K562 (cell line): ENCODE data around the gene AKT2. TPM values are rescaled to one million over a fixed set of nuclear protein-coding genes. Genes with fewer than 3 reads are reported as not detected.

Experiments used
- ATAC-seq: fragments of 200-7000 bp; cut with Tn5 transposase; 3 replicates; pipeline ENCODE4 v1.9.1; 2020; ENCODE audit warnings: moderate library complexity
- BruUV-seq: library from RNA; stranded (reverse); fragments of 400-500 nt; replicated peaks from 2 replicates; lab custom pipeline; 2021; lab: Mats Ljungman, UMichigan
- CTCF ChIA-PET: fragments of 300-600 bp; formaldehyde crosslinking; extraction: SDS; loops from one replicate; lab custom pipeline; 2021; ENCODE audit warnings: low intra/inter-chr PET ratio; lab: Yijun Ruan, JAX
- POLR2A ChIA-PET: fragments of 300-600, 350-650 bp; sonication (Branson Sonifier 250); formaldehyde crosslinking; extraction: SDS; loops from one replicate; lab custom pipeline; 2021; ENCODE audit warnings: antibody characterized with exemption, inconsistent platforms; lab: Yijun Ruan, JAX
- DNase-seq, 4 experiments: peaks; one replicate each; pipeline versions ENCODE4 v3.0.0 to v3.0.0-alpha.2; 2011 to 2018; ENCODE audit warnings: low spot score in 3 of 4, mixed read lengths in 3 of 4; ENCODE audit errors: extremely low read depth in 1 of 4
- FAIRE-seq: peaks from 2 replicates; lab custom pipeline; 2011; peaks lifted over from hg19 to GRCh38; lab: Jason Lieb, UNC
- H2AFZ ChIP-seq: 2 replicates; pipeline ENCODE4 v1.6.0; 2011; ENCODE audit warnings: low read depth, low read length, control low read depth, inconsistent platforms
- H3K27ac ChIP-seq: fragments of 200-600 bp; 3 replicates; pipeline ENCODE4 v1.8.0; 2011; ENCODE audit warnings: low read depth, mild to moderate bottlenecking, control low read depth, inconsistent platforms, low read length, moderate library complexity, mixed read lengths; ENCODE audit errors: extremely low read depth
- H3K27me3 ChIP-seq, 2 experiments: fragments of 300-600 bp in 1 of 2; 2 replicates in 1 of 2; 3 replicates in 1 of 2; pipeline versions ENCODE4 v1.6.0 to v1.8.0; 2011; ENCODE audit warnings: inconsistent platforms in 2 of 2, low read length in 2 of 2, mild to moderate bottlenecking in 1 of 2, mixed read lengths in 1 of 2, moderate library complexity in 1 of 2; ENCODE audit not compliant: control insufficient read depth in 2 of 2, insufficient read depth in 2 of 2
- H3K36me3 ChIP-seq: fragments of 300-600 bp; 3 replicates; pipeline ENCODE4 v1.8.0; 2011; ENCODE audit warnings: mild to moderate bottlenecking, low read length, inconsistent platforms; ENCODE audit not compliant: control insufficient read depth, insufficient read depth
- H3K4me1 ChIP-seq, 2 experiments: fragments of 200-600 bp in 1 of 2; replicated peaks in 1 of 2; 2 replicates in 1 of 2; 3 replicates in 1 of 2; pipeline versions ENCODE4 v1.5.1 to v1.8.0; 2011; ENCODE audit warnings: inconsistent platforms in 2 of 2, low read length in 2 of 2, mild to moderate bottlenecking in 1 of 2, mixed read lengths in 1 of 2, moderate library complexity in 1 of 2; ENCODE audit not compliant: control insufficient read depth in 2 of 2, insufficient read depth in 2 of 2
- H3K4me2 ChIP-seq: 2 replicates; pipeline ENCODE4 v1.6.1; 2011; ENCODE audit warnings: low read length, control low read depth, inconsistent platforms, mixed read lengths; ENCODE audit not compliant: insufficient read depth
- H3K4me3 ChIP-seq: fragments of 200-600 bp; sonication (generic), shearing (Covaris generic); 2 replicates; pipeline ENCODE4 v1.5.1; 2016; ENCODE audit warnings: control low read depth, inconsistent platforms
- H3K79me2 ChIP-seq: fragments of 200-600 bp; 3 replicates; pipeline ENCODE4 v1.8.0; 2011; ENCODE audit warnings: low read length, inconsistent platforms; ENCODE audit not compliant: control insufficient read depth, insufficient read depth
- H3K9ac ChIP-seq, 2 experiments: 2 replicates each; pipeline versions ENCODE4 v1.6.0 to v1.6.1; 2011; ENCODE audit warnings: low read depth in 2 of 2, low read length in 2 of 2, control low read depth in 1 of 2, inconsistent platforms in 1 of 2, mild to moderate bottlenecking in 1 of 2, mixed read lengths in 1 of 2; ENCODE audit not compliant: insufficient read depth in 1 of 2
- H3K9me1 ChIP-seq: one replicate; pipeline ENCODE4 v1.6.0; 2011; ENCODE audit warnings: inconsistent platforms, mild to moderate bottlenecking, low read length, moderate library complexity; ENCODE audit not compliant: control insufficient read depth, insufficient read depth
- H3K9me3 ChIP-seq: replicated peaks from 2 replicates; pipeline ENCODE4 v1.5.1; 2011; ENCODE audit warnings: low read depth, low read length, inconsistent platforms; ENCODE audit not compliant: control insufficient read depth, insufficient read depth
- H4K20me1 ChIP-seq: replicated peaks from 2 replicates; pipeline ENCODE4 v1.6.1; 2011; ENCODE audit warnings: low read length, inconsistent platforms, mixed read lengths; ENCODE audit not compliant: control insufficient read depth, insufficient read depth
- FOXK2 ChIP-seq, 2 experiments: fragments of 450-650 bp; IDR thresholded peaks in 1 of 2; conservative IDR thresholded peaks in 1 of 2; 2 replicates each; pipeline ENCODE4 v1.6.1; 2016; ENCODE audit warnings: low read depth in 2 of 2, mild to moderate bottlenecking in 1 of 2
- TGIF2 ChIP-seq: sonication (generic); formaldehyde crosslinking; IDR thresholded peaks from 2 replicates; pipeline ENCODE4 v1.8.1; 2022; ENCODE audit warnings: mild to moderate bottlenecking, missing genetic modification reagents, moderate library complexity
- WGBS: fragments of 100-300 bp; shearing (Covaris generic); methylation state at CpG from one replicate; pipeline ENCODE4 v1.1.6; 2016; ENCODE audit warnings: low coverage, mixed read lengths; ENCODE audit not compliant: insufficient coverage; ENCODE audit errors: missing lambda C conversion rate; 5-methylcytosine and 5-hydroxymethylcytosine counted together
- in situ Hi-C: fragments of 300-500 bp; cut with MboI; formaldehyde crosslinking; loops from 4 replicates; pipeline ENCODE4 v1.15.0; 2018; ENCODE audit warnings: inconsistent platforms, mixed read lengths
- intact Hi-C: fragments of 100-400 bp; cut with micrococcal nuclease; formaldehyde crosslinking; loops from 2 replicates; pipeline ENCODE4 v1.14.2; 2022
- polyA plus RNA-seq, 8 experiments: library from polyadenylated mRNA; depleted of rRNA in 4 of 8; stranded (reverse) in 5 of 8; unstranded in 3 of 8; fragments of >200 nt; fragmentation: Nextera tagmentation in 2 of 8; fragmentation: Illumina TruSeq in 1 of 8; extraction: Ambion mirVana in 2 of 8; extraction: Trizol in 1 of 8; gene quantifications; 2 replicates each; pipeline versions ENCODE4 v1.2.1 to v1.2.3, GENCODE V29; 2011 to 2014; ENCODE audit warnings: inconsistent platforms in 1 of 8, missing spikeins in 1 of 8
- total RNA-seq, 7 experiments: library from RNA; depleted of rRNA in 6 of 7; stranded (reverse); fragments of >200 nt in 6 of 7; fragmentation: Illumina TruSeq in 2 of 7; extraction: Trizol in 2 of 7; gene quantifications; 2 replicates each; pipeline versions ENCODE4 v1.2.1 to v1.2.3, GENCODE V29; 2011 to 2021; ENCODE audit warnings: low replicate concordance in 1 of 7
- TF ChIP-seq, protein P1 (sequence below): fragments of 450-650 bp; IDR thresholded peaks from one replicate; pipeline ENCODE4 v1.6.1; 2018; ENCODE audit warnings: mild to moderate bottlenecking, moderate library complexity; ENCODE audit not compliant: partially characterized antibody
- TF ChIP-seq, protein P2 (sequence below): fragments of 450-650 bp; formaldehyde crosslinking; IDR thresholded peaks from 2 replicates; pipeline ENCODE4 v1.4.0; 2022; ENCODE audit warnings: missing genetic modification characterization

Gene AKT2
- total and polyA plus RNA-seq, 9 of the 15 experiments (the other 6 are each of a cell fraction or from before 2014, with no cell fraction given): 1.1 to 132 (median 67.7) TPM

DNA sequence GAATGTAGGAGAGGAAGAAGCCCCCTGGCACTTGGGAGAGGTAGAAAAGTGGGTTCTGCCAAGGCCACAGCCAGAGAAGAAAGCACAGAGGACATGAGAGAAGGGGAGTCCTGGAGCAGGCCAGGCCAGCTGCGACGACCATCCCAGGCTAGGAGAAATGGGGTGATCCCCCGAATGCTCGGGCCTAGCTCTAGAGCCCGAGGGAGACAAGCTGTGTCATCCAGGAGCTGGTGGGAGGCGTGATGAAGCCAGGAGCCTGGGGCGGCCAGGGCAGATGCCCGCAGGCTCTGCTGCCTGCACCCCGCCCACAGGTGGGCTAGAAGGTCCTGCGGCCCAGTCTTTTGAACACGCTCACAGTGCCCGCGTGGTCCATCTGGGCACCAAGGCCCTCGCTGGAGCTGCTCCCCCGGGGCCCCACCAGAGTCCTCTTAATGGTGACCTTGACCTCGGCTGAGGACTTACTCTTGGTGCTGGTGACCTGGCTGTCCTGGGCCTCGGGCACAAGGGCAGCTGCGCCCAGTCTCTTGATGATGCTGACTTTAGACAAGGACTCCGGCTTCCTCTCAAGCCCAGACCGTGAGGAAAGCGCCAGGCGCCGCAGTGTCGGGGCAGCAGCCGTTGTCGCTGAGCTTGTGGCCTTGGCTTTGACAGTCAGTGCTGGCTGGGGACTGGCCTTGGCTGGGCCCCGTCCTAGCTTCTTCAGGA lies 36.6 kb upstream of the AKT2 start (continued):
- TF ChIP-seq, protein P1, sequence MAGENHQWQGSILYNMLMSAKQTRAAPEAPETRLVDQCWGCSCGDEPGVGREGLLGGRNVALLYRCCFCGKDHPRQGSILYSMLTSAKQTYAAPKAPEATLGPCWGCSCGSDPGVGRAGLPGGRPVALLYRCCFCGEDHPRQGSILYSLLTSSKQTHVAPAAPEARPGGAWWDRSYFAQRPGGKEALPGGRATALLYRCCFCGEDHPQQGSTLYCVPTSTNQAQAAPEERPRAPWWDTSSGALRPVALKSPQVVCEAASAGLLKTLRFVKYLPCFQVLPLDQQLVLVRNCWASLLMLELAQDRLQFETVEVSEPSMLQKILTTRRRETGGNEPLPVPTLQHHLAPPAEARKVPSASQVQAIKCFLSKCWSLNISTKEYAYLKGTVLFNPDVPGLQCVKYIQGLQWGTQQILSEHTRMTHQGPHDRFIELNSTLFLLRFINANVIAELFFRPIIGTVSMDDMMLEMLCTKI: no peak
- no peak for TF ChIP-seq FOXK2 (conservative IDR thresholded peaks at IDR 0.05 in 1 of 2, IDR thresholded peaks at IDR 0.05 in 1 of 2; ENCODE audit: low read depth in 2 of 2)

DNA sequence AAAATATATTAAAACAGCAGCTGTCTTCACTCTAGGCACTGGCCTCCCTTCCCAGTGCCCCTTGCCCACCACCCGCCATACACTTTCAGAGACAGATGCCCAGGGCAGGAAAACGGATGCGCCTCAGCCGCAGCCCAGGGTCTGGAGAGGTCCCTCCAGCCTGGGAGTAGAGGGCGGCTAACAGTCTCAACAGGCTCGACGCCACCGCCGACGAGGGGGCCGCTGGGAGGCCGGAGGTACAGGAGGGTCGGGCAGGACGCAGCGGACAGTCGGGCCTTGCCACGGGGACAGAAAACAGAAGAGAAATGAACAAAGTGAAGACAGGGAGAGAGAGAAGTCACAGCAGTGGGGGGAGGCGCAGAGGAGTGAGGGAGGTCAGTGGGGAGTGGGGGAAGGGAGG lies 35.9 kb upstream of the AKT2 start:
- Histone ChIP-seq H3K79me2 (no peaks in the 10 kb centered on the region), H3K27ac (no peak overlapping the region), H3K9me1 (peaks cover 3% of the 10 kb centered on the region), H3K4me2 (no peak overlapping the region), H3K9ac (no peak overlapping the region), H3K36me3 (peaks cover 77% of the 10 kb centered on the region), H2AFZ (no peak overlapping the region), H4K20me1 (no peaks in the 10 kb centered on the region), H3K27me3 (no peaks in the 10 kb centered on the region), H3K4me3 (no peak overlapping the region), H3K4me1 (peaks cover 0 to 4% of the 10 kb centered on the region in 2 experiments; a peak in 1 of 5 replicates), H3K9me3 (no peaks in the 10 kb centered on the region)
- ChIA-PET POLR2A (no interaction called here), CTCF (no interaction called here)
- TF ChIP-seq, protein P2, sequence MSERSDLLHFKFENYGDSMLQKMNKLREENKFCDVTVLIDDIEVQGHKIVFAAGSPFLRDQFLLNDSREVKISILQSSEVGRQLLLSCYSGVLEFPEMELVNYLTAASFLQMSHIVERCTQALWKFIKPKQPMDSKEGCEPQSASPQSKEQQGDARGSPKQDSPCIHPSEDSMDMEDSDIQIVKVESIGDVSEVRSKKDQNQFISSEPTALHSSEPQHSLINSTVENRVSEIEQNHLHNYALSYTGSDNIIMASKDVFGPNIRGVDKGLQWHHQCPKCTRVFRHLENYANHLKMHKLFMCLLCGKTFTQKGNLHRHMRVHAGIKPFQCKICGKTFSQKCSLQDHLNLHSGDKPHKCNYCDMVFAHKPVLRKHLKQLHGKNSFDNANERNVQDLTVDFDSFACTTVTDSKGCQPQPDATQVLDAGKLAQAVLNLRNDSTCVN: no peak
- TF ChIP-seq TGIF2 (CRISPR knock-in tag): no peak
- 97% methylated on average over 16 of the region's 18 CpGs for WGBS
- DNase-seq (no peak), FAIRE-seq (no peak), ATAC-seq (no peak)
- in situ Hi-C loops: no loop called here
- BruUV-seq: no TSS peak
- intact Hi-C loops: no loop called here
